GM12892 (cell line): ENCODE results near the gene MFSD12.

ENCODE experiments used
- POLR2A ChIP-seq: IDR thresholded peaks from 2 replicates; pipeline ENCODE4 v1.6.1; 2011; ENCODE audit warnings: low read depth, low read length, control low read depth
- POLR2AphosphoS5 ChIP-seq: IDR thresholded peaks from 2 replicates; pipeline ENCODE4 v1.6.1; 2011; ENCODE audit warnings: low read depth, low read length, control low read depth

- no peak for TF ChIP-seq POLR2A
- no peak for TF ChIP-seq POLR2AphosphoS5
Measured at GRCh38 chr19:3506384-3507340, 50.7 kb downstream of the MFSD12 start.
